Breast epithelium (tissue), 4 donors: ENCODE data around the gene SMTNL1. TPM values are rescaled to one million over a fixed set of nuclear protein-coding genes. Genes with fewer than 3 reads are reported as not detected.

Experiments used
- DNase-seq, 2 donors: peaks; one replicate each; pipeline ENCODE4 v3.0.0-alpha.2; 2019; ENCODE audit warnings: low spot score in 2 of 2
- H3K27ac ChIP-seq, 2 donors: fragments of 200-600 bp; sonication (generic) in 1 of 2; one replicate each; pipeline ENCODE4 v1.5.1; 2016 to 2019; ENCODE audit warnings: mild to moderate bottlenecking in 1 of 2
- H3K27me3 ChIP-seq, 2 donors: fragments of 200-600 bp; sonication (generic) in 1 of 2; one replicate each; pipeline versions ENCODE4 v1.5.1 to v1.6.0; 2017 to 2019; ENCODE audit warnings: control low read depth in 1 of 2, mild to moderate bottlenecking in 1 of 2
- H3K36me3 ChIP-seq: fragments of 200-600 bp; one replicate; pipeline ENCODE4 v1.5.1; 2019
- H3K4me1 ChIP-seq, 2 donors: fragments of 200-600 bp; sonication (generic); one replicate each; pipeline ENCODE4 v1.5.1; 2016 to 2019; ENCODE audit warnings: control low read depth in 1 of 2
- H3K4me3 ChIP-seq, 3 donors: fragments of 200-600 bp; sonication (generic); 1 replicate in 2 of 3; 2 replicates in 1 of 3; pipeline ENCODE4 v1.5.1; 2016 to 2019; ENCODE audit warnings: mild to moderate bottlenecking in 3 of 3, moderate library complexity in 2 of 3
- H3K9me3 ChIP-seq, 2 donors: fragments of 200-600 bp; sonication (generic) in 1 of 2; one replicate each; pipeline ENCODE4 v1.5.1; 2016 to 2019; ENCODE audit warnings: control low read depth in 1 of 2
- CTCF ChIP-seq, 3 donors: fragments of 450-650 bp; IDR thresholded peaks; one replicate each; pipeline ENCODE4 v1.5.1; 2016 to 2017; ENCODE audit warnings: antibody characterized with exemption in 3 of 3, mild to moderate bottlenecking in 3 of 3, moderate library complexity in 3 of 3
- POLR2A ChIP-seq: fragments of 450-650 bp; IDR thresholded peaks from one replicate; pipeline ENCODE4 v1.6.1; 2016; ENCODE audit warnings: antibody characterized with exemption, mild to moderate bottlenecking, moderate library complexity
- POLR2AphosphoS5 ChIP-seq, 3 donors: sonication (generic); formaldehyde crosslinking; IDR thresholded peaks; one replicate each; pipeline ENCODE4 v1.6.1; 2017; ENCODE audit warnings: antibody characterized with exemption in 3 of 3
- intact Hi-C: fragments of 100-400 bp; cut with DNase I; formaldehyde crosslinking; loops from one replicate; pipeline ENCODE4 v1.15.1; 2023; ENCODE audit warnings: low total_unique reads
- total RNA-seq, 3 donors: library from RNA; depleted of rRNA; stranded (reverse); fragments of >200 nt; gene quantifications; one replicate each; pipeline ENCODE4 v1.1.0, GENCODE V29; 2016

The SMTNL1 gene
- total RNA-seq, 3 donors from 2014 or later = not detected

- intact Hi-C loops = no loop called here
- H3K27me3 ChIP-seq = no peaks in the 10 kb centered on the region
- peaks cover 0 to 7% of the 10 kb centered on the region in 2 donors for H3K4me1 ChIP-seq
- no peak for DNase-seq
- H3K27ac ChIP-seq = no peak overlapping the region
- no peaks in the 10 kb centered on the region for H3K36me3 ChIP-seq
- H3K9me3 ChIP-seq = no peaks in the 10 kb centered on the region
- TF ChIP-seq POLR2AphosphoS5 (IDR thresholded peaks at IDR 0.05) (no peak), CTCF (IDR thresholded peaks at IDR 0.05) (no peak)
- H3K4me3 ChIP-seq = no peak overlapping the region
Observed at GRCh38 chr11:57571606-57572005, 34.2 kb downstream of the SMTNL1 start.

- TF ChIP-seq CTCF (IDR thresholded peaks at IDR 0.05) (no peak), POLR2AphosphoS5 (IDR thresholded peaks at IDR 0.05) (no peak), POLR2A (no peak)
- Histone ChIP-seq H3K4me3 (no peak overlapping the region), H3K36me3 (no peaks in the 10 kb centered on the region), H3K27me3 (no peaks in the 10 kb centered on the region), H3K9me3 (no peaks in the 10 kb centered on the region), H3K27ac (no peak overlapping the region), H3K4me1 (no peaks in the 10 kb centered on the region)
- DNase-seq = no peak
- intact Hi-C loops = no loop called here
Observed at GRCh38 chr11:57574061-57574460, 36.7 kb downstream of the SMTNL1 start.

DNA sequence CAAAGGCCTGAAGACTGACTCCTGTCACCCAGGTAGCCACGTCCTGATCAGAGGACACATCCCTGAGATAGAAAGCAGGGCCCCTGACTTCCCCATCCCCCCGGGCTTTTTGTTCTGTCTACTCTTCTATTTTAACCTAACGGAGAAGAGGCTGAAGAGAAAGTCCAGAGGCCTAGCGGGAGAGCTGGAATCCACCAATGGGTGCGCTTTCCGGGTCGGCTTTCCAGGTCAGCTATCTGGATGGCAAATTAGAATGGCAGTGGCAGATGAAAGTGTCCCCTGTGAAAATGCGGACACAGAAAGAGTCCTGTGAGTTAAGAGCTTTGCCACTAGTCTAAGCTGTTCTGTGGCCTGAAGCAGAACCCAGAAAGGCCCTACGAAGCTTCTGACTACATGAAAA, 46.9 kb downstream of the SMTNL1 start:
- H3K36me3 ChIP-seq = no peaks in the 10 kb centered on the region
- no peak overlapping the region for H3K4me3 ChIP-seq
- no peaks in the 10 kb centered on the region for H3K27me3 ChIP-seq
- intact Hi-C loops = no loop called here
- DNase-seq = no peak
- no peaks in the 10 kb centered on the region for H3K9me3 ChIP-seq
- TF ChIP-seq POLR2A = no peak
- no peak for TF ChIP-seq CTCF (IDR thresholded peaks at IDR 0.05)
- no peak for TF ChIP-seq POLR2AphosphoS5 (IDR thresholded peaks at IDR 0.05)
- H3K4me1 ChIP-seq = no peaks in the 10 kb centered on the region
- H3K27ac ChIP-seq = no peak overlapping the region

GRCh38 chr11:57585301-57585700, 47.9 kb downstream of the SMTNL1 start:
- no peaks in the 10 kb centered on the region for H3K4me1 ChIP-seq
- H3K36me3 ChIP-seq = no peaks in the 10 kb centered on the region
- no peaks in the 10 kb centered on the region for H3K27me3 ChIP-seq
- no peaks in the 10 kb centered on the region for H3K9me3 ChIP-seq
- DNase-seq = no peak
- no peak overlapping the region for H3K27ac ChIP-seq
- TF ChIP-seq POLR2AphosphoS5 (IDR thresholded peaks at IDR 0.05) (no peak), CTCF (IDR thresholded peaks at IDR 0.05) (no peak), POLR2A (no peak)
- no peak overlapping the region for H3K4me3 ChIP-seq
- intact Hi-C loops = no loop called here

GRCh38 chr11:57586711-57587245, 49.4 kb downstream of the SMTNL1 start:
- DNase-seq = no peak
- Histone ChIP-seq H3K4me3 (no peak overlapping the region), H3K27ac (no peak overlapping the region), H3K27me3 (no peaks in the 10 kb centered on the region), H3K9me3 (no peaks in the 10 kb centered on the region), H3K4me1 (no peaks in the 10 kb centered on the region), H3K36me3 (no peaks in the 10 kb centered on the region)
- TF ChIP-seq CTCF (IDR thresholded peaks at IDR 0.05) (no peak), POLR2A (no peak), POLR2AphosphoS5 (IDR thresholded peaks at IDR 0.05) (no peak)
- intact Hi-C loops = no loop called here
